GM19238 (cell line): ENCODE results near the gene NFAT5.
"Not testable (repeated sequence)": the region's sequence is repeated elsewhere in the genome, so short reads cannot be mapped to it uniquely, and the experiment has no call there.

Experiments used
- DNase-seq: peaks from one replicate; pipeline ENCODE4 v3.0.0; 2011; ENCODE audit warnings: low spot score; ENCODE audit not compliant: insufficient read length

Gene NFAT5

DNA sequence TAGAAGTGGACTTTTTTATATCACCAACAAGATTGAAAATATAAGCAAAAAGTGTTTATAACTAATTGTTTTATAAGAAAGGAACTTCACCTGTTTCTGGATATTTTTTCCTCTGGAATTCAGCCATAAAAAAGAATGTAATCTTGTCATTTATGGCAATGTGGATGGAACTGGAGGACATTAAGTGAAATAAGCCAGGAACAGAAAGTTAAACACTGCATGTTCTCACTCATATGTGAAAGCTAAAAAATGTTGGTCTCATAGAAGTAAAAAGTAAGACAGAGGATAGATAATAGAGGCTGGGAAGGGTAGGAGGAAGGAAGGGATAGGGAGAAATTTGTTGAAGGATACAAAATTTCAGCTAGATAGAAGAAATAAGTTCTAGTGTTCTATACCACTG is 67.6 kb downstream of the NFAT5 start:
- no peak for DNase-seq

- DNase-seq, result not testable (repeated sequence)
Measured at GRCh38 chr16:69636563-69637146, 70.9 kb downstream of the NFAT5 start.

DNA sequence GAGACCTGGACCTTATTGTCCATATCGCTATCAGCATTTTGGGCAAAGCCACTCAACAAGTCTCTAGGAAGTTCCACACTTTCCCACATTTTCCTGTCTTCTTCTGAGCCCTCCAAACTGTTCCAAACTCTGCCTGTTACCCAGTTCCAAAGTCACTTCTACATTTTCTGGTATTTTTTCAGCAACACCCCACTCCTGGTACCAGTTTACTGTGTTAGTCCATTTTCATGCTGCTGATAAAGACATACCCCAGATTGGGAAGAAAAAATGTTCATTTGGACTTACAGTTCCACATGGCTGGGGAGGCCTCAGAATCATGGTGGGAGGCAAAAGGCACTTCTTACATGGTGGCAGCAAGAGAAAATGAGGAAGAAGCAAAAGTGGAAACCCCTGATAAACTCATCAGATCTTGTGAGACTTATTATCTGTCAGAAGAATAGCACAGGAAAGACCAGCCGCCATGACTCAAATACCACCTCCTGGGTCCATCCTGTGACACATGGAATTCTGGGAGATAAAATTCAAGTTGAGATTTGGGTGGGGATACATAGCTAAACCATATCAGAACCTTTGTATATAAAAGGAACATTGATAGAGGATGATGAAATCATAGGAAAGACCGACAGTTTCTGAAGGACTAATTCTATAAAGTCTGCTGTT is 71.6 kb downstream of the NFAT5 start:
- not testable (repeated sequence) for DNase-seq

GRCh38 chr16:69643997-69644396 is 78.2 kb downstream of the NFAT5 start:
- not testable (repeated sequence) for DNase-seq

DNA sequence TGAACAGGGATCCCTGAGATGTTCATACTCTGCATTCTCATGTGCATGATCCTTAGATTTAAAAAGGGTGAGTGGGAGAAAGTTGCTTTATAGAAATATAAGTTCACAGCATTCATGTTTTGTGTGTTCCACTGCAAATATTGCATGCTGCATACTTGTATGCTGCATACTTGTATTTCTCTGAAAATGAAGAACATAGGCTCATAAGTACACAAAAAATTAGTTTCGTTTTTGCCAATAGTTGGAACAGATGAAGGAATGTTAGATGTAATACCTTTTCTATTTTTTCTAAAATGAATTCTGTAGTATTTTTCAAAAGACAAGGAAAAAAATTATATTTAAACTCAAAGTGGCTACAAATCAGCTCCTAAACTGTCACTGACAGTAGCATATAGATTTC is 79.0 kb downstream of the NFAT5 start:
- no peak for DNase-seq

GRCh38 chr16:69647020-69647419 is 81.3 kb downstream of the NFAT5 start:
- no peak for DNase-seq

GRCh38 chr16:69651217-69651616 is 85.5 kb downstream of the NFAT5 start:
- DNase-seq, result no peak

GRCh38 chr16:69654280-69654931 is 88.6 kb downstream of the NFAT5 start:
- no peak for DNase-seq

GRCh38 chr16:69660166-69660565 is 94.4 kb downstream of the NFAT5 start:
- no peak for DNase-seq

GRCh38 chr16:69662901-69663300 is 97.1 kb downstream of the NFAT5 start:
- no peak for DNase-seq

- no peak for DNase-seq
Measured at GRCh38 chr16:69663846-69664245, 98.1 kb downstream of the NFAT5 start.

GRCh38 chr16:69669577-69669976 is 103.8 kb downstream of the NFAT5 start:
- DNase-seq, result no peak

DNA sequence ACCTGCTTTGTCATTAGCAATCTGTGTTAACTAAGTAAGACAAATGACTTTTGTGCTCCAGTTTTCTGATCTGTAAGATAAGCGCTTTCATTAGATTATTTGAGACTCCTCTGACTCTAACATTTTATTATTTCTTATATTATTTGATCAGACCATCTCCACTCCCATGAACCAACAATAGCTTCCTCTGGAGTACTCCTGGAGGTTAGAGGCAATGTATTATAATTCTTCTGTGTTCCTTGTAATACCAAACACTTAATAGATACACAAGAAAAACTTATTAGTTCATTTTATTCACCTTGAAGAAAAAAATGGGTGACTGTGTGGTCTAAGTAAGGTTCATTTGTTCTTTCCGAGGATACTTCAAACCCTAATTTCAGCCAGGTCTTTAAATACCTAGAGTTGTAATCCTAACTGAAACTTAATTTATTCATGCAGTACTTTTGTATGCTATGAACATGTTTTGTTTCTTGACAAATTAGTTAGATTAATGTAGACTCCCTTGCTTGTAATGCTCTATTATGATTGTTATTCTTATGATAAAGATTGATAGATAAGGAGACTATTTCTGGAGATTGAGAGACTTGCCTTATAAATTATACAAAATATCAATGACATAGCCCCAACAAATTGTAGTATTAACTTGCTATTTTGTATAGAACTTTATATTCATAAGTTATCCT is 106.7 kb downstream of the NFAT5 start:
- DNase-seq, result no peak

DNA sequence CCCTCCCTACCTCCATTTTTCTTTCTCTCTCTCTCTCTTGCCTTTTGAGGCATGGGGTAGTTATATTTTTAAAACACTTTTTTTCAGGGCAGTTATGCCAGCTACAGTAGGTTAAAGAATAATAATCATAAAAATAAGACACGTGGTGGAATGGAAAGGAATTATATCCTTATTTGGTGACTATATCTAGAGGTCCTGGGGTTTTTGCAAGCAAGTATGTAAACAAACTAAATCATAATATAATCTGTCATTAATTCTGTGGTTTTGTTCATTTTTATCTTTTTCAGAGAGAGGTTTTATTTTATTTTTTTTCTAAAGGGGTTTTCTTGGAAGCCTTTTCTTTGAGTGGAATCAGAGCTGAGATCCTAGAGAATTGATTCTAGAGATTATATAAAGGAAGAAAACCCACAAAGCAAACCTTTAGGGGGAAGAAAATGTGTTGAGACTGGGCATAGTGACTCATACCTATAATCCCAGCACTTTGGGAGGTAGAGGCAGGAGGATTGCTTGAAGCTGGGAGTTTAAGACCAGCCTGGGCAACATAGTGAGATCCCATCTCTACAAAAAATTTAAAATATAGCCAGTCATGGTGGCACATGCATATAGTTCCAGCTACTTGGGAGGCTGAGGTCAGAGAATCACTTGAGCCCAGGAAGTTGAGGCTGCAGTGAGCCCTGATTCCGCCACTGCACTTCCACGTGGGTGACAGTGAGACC is 107.4 kb downstream of the NFAT5 start:
- DNase-seq, result no peak

GRCh38 chr16:69680358-69680757 is 114.6 kb downstream of the NFAT5 start:
- DNase-seq, result no peak

DNA sequence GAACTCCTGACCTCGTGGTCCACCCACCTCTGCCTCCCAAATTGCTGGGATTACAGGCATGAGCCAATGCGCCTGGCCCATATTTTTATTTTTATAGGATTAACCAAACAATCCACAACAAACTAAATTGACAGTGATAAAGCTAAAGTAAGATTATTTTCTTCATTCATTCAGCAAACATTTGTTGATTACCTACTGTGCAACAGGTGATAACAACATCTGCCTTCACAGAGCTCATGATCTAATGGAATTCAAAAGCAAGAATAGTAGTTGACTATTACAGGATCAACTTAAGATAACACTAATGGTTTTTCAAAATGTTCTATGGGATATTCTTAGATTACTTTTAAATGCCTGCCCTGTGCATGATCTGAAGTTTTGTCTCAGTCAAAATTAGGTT is 122.8 kb downstream of the NFAT5 start:
- DNase-seq, result no peak

DNA sequence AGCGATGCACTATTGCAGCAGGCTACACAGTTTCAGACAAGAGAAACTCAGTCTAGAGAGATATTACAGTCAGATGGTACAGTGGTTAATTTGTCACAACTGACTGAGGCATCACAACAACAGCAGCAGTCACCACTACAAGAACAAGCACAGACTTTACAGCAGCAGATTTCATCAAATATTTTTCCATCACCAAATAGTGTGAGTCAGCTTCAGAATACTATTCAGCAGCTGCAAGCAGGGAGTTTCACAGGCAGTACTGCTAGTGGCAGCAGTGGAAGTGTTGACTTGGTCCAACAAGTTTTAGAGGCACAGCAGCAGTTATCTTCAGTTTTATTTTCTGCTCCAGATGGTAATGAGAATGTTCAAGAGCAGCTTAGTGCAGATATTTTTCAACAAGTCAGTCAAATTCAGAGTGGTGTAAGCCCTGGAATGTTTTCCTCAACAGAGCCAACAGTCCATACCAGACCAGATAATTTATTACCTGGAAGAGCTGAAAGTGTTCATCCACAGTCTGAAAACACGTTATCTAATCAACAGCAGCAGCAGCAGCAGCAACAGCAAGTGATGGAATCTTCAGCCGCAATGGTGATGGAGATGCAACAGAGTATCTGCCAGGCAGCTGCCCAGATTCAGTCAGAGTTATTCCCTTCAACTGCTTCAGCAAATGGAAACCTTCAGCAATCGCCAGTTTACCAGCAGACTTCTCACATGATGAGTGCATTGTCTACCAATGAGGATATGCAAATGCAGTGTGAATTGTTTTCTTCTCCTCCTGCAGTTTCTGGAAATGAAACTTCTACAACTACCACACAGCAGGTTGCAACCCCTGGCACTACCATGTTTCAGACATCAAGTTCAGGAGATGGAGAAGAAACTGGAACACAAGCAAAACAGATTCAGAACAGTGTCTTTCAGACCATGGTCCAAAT is 126.5 kb downstream of the NFAT5 start:
- DNase-seq, result no peak

DNA sequence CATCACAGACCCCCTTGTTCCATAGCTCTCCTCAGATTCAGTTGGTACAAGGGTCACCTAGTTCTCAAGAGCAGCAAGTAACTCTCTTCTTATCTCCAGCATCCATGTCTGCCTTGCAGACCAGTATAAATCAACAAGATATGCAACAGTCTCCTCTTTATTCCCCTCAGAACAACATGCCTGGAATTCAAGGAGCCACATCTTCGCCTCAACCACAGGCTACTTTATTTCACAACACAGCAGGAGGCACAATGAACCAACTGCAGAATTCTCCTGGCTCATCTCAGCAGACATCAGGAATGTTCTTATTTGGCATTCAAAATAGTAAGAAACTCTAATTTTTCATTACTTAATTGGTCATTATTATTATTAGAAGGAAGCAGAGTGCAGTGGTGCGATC is 128.2 kb downstream of the NFAT5 start:
- DNase-seq, result no peak

DNA sequence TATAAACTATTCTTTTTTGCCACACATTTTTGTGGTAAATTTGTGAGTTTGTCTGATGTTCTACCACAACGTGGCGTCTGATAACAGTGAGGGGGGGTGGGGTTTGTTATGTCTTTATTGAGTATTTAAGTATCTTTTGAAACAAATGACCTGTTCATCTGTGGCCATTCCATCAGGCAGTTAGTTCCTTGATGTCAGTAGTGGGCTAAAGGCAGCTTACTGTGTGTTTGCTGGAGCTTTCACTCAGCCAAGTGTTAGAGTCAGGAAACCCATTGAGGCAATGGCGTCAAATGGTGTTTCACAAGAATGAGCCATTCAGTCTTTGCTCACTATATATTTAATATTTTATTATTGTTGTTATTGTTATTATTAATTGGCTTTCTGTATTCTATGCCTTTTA is 132.6 kb downstream of the NFAT5 start:
- DNase-seq, result no peak

- DNase-seq, result no peak
Measured at GRCh38 chr16:69699915-69700314, 134.1 kb downstream of the NFAT5 start.

GRCh38 chr16:69701452-69701851 is 135.7 kb downstream of the NFAT5 start:
- no peak for DNase-seq
